K562 (cell line): ENCODE results near the gene LATS1. TPM values are rescaled to one million over a fixed set of nuclear protein-coding genes. Genes with fewer than 3 reads are reported as not detected.

Experiments
- ATF7 ChIP-seq: fragments of 450-650 bp; IDR thresholded peaks from 2 replicates; pipeline ENCODE4 v1.7.1; 2014; ENCODE audit warnings: mild to moderate bottlenecking, moderate library complexity
- BACH1 ChIP-seq: fragments of 200-800 bp; sonication (Bioruptor generic); IDR thresholded peaks from 2 replicates; pipeline ENCODE4 v1.6.1; 2016; ENCODE audit warnings: missing genetic modification characterization, missing compliant biosample characterization
- BMI1 ChIP-seq: fragments of 150-350 bp; IDR thresholded peaks from 2 replicates; pipeline ENCODE4 v1.6.1; 2014; ENCODE audit warnings: low read length
- BRD9 ChIP-seq: fragments of 450-650 bp; IDR thresholded peaks from 2 replicates; pipeline ENCODE4 v1.6.1; 2018; ENCODE audit warnings: low read depth; ENCODE audit not compliant: partially characterized antibody
- CBX8 ChIP-seq: fragments of 200-600 bp; sonication (generic); IDR thresholded peaks from 2 replicates; pipeline ENCODE4 v1.6.1; 2012; ENCODE audit warnings: borderline replicate concordance, mixed run types, low read depth, mild to moderate bottlenecking, moderate library complexity, mixed read lengths, low read length, control low read depth, inconsistent platforms; ENCODE audit not compliant: poor library complexity, severe bottlenecking; ENCODE audit errors: extremely low read depth
- CEBPG ChIP-seq, 3 experiments: fragments of 200-800 bp in 1 of 3; sonication (Bioruptor generic) in 1 of 3; sonication (generic) in 1 of 3; formaldehyde crosslinking in 1 of 3; IDR thresholded peaks in 2 of 3; conservative IDR thresholded peaks in 1 of 3; 2 replicates each; pipeline versions ENCODE4 v1.6.1 to v1.8.0; 2016 to 2022; ENCODE audit warnings: missing compliant biosample characterization in 2 of 3, missing genetic modification characterization in 2 of 3, mild to moderate bottlenecking in 1 of 3, missing genetic modification reagents in 1 of 3
- CHD4 ChIP-seq: fragments of 200-600 bp; sonication (generic); IDR thresholded peaks from 3 replicates; pipeline ENCODE4 v1.6.1; 2012; ENCODE audit warnings: low read depth, mild to moderate bottlenecking, mixed read lengths, low read length, inconsistent platforms; ENCODE audit not compliant: insufficient read depth, insufficient replicate concordance, poor library complexity, severe bottlenecking
- COPS2 ChIP-seq: fragments of 450-650 bp; conservative IDR thresholded peaks from 2 replicates; pipeline ENCODE4 v1.6.1; 2016; ENCODE audit warnings: mild to moderate bottlenecking, moderate library complexity
- CREM ChIP-seq: IDR thresholded peaks from 2 replicates; pipeline ENCODE4 v1.6.1; 2014; ENCODE audit warnings: antibody characterized with exemption, low read depth
- EHMT2 ChIP-seq: fragments of 450-650 bp; IDR thresholded peaks from 2 replicates; pipeline ENCODE4 v1.6.1; 2018; ENCODE audit warnings: antibody characterized with exemption
- EZH2 ChIP-seq: IDR thresholded peaks from 2 replicates; pipeline ENCODE4 v1.6.1; 2012; ENCODE audit warnings: low read depth, mild to moderate bottlenecking, inconsistent platforms, low read length, borderline replicate concordance
- FOXJ3 ChIP-seq: sonication (generic); formaldehyde crosslinking; IDR thresholded peaks from 2 replicates; pipeline ENCODE4 v1.4.0; 2020; ENCODE audit warnings: mild to moderate bottlenecking, missing genetic modification reagents
- FOXP1 ChIP-seq: sonication (generic); formaldehyde crosslinking; IDR thresholded peaks from 2 replicates; pipeline ENCODE4 v1.8.0; 2022; ENCODE audit warnings: mild to moderate bottlenecking, missing genetic modification reagents
- FUS ChIP-seq: fragments of 200-400 bp; formaldehyde crosslinking; optimal IDR thresholded peaks from 2 replicates; pipeline ENCODE3; 2017; ENCODE audit warnings: low read depth, low read length
- L3MBTL2 ChIP-seq: fragments of 450-650 bp; IDR thresholded peaks from 2 replicates; pipeline ENCODE4 v1.6.1; 2016; ENCODE audit warnings: mild to moderate bottlenecking, moderate library complexity
- LARP7 ChIP-seq: fragments of 450-650 bp; IDR thresholded peaks from 2 replicates; pipeline ENCODE4 v1.6.1; 2016
- MAFF ChIP-seq: IDR thresholded peaks from 2 replicates; pipeline ENCODE4 v1.6.1; 2012; ENCODE audit warnings: low read length, improper control_type of control experiment
- PRPF4 ChIP-seq: fragments of 200-400 bp; formaldehyde crosslinking; IDR thresholded peaks from one replicate; pipeline ENCODE4 v1.6.1; 2017; ENCODE audit warnings: low read length, low read depth, mild to moderate bottlenecking; ENCODE audit not compliant: insufficient read depth, poor library complexity, severe bottlenecking
- SAP30 ChIP-seq: fragments of 200-600 bp; sonication (generic); IDR thresholded peaks from 2 replicates; pipeline ENCODE4 v1.6.1; 2012; ENCODE audit warnings: borderline replicate concordance, low read depth, mild to moderate bottlenecking, moderate library complexity, low read length, control low read depth, inconsistent platforms; ENCODE audit not compliant: insufficient read depth, poor library complexity, severe bottlenecking
- SMAD2 ChIP-seq: fragments of 150-350 bp; IDR thresholded peaks from 2 replicates; pipeline ENCODE4 v1.6.1; 2014; ENCODE audit warnings: low read depth, mild to moderate bottlenecking, low read length
- SP2 ChIP-seq: IDR thresholded peaks from 2 replicates; pipeline ENCODE4 v1.6.1; 2011; ENCODE audit warnings: mild to moderate bottlenecking, low read depth, low read length, moderate library complexity; ENCODE audit not compliant: poor library complexity, severe bottlenecking; ENCODE audit errors: extremely low read depth
- WHSC1 ChIP-seq: IDR thresholded peaks from one replicate; pipeline ENCODE4 v1.6.1; 2012; ENCODE audit warnings: low read length, control low read depth, inconsistent platforms
- ZC3H8 ChIP-seq: fragments of 450-650 bp; IDR thresholded peaks from 2 replicates; pipeline ENCODE4 v1.6.1; 2017
- ZFP30 ChIP-seq: fragments of 250-450 bp; sonication (Bioruptor Pico); IDR thresholded peaks from 2 replicates; pipeline ENCODE4 v1.8.0; 2022; ENCODE audit warnings: moderate library complexity, mild to moderate bottlenecking, inconsistent platforms, borderline replicate concordance
- ZNF197 ChIP-seq: fragments of 200-800 bp; sonication (Bioruptor generic); IDR thresholded peaks from 2 replicates; pipeline ENCODE4 v1.6.1; 2016; ENCODE audit warnings: low read depth, missing genetic modification characterization, missing compliant biosample characterization
- ZNF3 ChIP-seq: fragments of 250-450 bp; sonication (Bioruptor Pico); IDR thresholded peaks from 2 replicates; pipeline ENCODE4 v1.5.0; 2021; ENCODE audit warnings: mild to moderate bottlenecking, moderate library complexity
- polyA plus RNA-seq, 8 experiments: library from polyadenylated mRNA; depleted of rRNA in 4 of 8; stranded (reverse) in 5 of 8; unstranded in 3 of 8; fragments of >200 nt; fragmentation: Nextera tagmentation in 2 of 8; fragmentation: Illumina TruSeq in 1 of 8; extraction: Ambion mirVana in 2 of 8; extraction: Trizol in 1 of 8; gene quantifications; 2 replicates each; pipeline versions ENCODE4 v1.2.1 to v1.2.3, GENCODE V29; 2011 to 2014; ENCODE audit warnings: inconsistent platforms in 1 of 8, missing spikeins in 1 of 8
- total RNA-seq, 7 experiments: library from RNA; depleted of rRNA in 6 of 7; stranded (reverse); fragments of >200 nt in 6 of 7; fragmentation: Illumina TruSeq in 2 of 7; extraction: Trizol in 2 of 7; gene quantifications; 2 replicates each; pipeline versions ENCODE4 v1.2.1 to v1.2.3, GENCODE V29; 2011 to 2021; ENCODE audit warnings: low replicate concordance in 1 of 7
- TF ChIP-seq, protein P1 (sequence below): fragments of 250-450 bp; sonication (Bioruptor Pico); IDR thresholded peaks from 2 replicates; pipeline ENCODE4 v1.4.0; 2020

The LATS1 gene
- total and polyA plus RNA-seq, 9 of the 15 experiments (the other 6 are each of a cell fraction or from before 2014, with no cell fraction given): 5.0 to 36.3 (median 18.4) TPM

GRCh38 chr6:149728499-149729234 is 10.8 kb upstream of the LATS1 start (continued):
- no peak for TF ChIP-seq MAFF
- TF ChIP-seq EHMT2: peak; percentile 60; the same call in 1 of the 2 replicates
- no peak for TF ChIP-seq CHD4
- TF ChIP-seq FUS: no peak
- TF ChIP-seq CEBPG (CRISPR knock-in tag; IDR thresholded peaks at IDR 0.05): no peak
- no peak for TF ChIP-seq CEBPG (tag; conservative IDR thresholded peaks at IDR 0.05 in 1 of 2, IDR thresholded peaks at IDR 0.05 in 1 of 2)
- TF ChIP-seq WHSC1: peak; percentile 22
- no peak for TF ChIP-seq CBX8
- no peak for TF ChIP-seq SAP30
- TF ChIP-seq ZFP30 (CRISPR knock-in tag): no peak
- peak; percentile 73; the same call in 1 of the 2 replicates for TF ChIP-seq CREM
- no peak for TF ChIP-seq FOXP1 (CRISPR knock-in tag)
- TF ChIP-seq, protein P1, sequence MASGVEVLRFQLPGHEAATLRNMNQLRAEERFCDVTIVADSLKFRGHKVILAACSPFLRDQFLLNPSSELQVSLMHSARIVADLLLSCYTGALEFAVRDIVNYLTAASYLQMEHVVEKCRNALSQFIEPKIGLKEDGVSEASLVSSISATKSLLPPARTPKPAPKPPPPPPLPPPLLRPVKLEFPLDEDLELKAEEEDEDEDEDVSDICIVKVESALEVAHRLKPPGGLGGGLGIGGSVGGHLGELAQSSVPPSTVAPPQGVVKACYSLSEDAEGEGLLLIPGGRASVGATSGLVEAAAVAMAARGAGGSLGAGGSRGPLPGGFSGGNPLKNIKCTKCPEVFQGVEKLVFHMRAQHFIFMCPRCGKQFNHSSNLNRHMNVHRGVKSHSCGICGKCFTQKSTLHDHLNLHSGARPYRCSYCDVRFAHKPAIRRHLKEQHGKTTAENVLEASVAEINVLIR (CRISPR knock-in tag): peak; percentile 38; the same call in 1 of the 2 replicates
- TF ChIP-seq L3MBTL2: peak; percentile 33; the same call in 1 of the 2 replicates
- TF ChIP-seq ZC3H8: no peak; the same call in 1 of the 2 replicates
- TF ChIP-seq BACH1 (tag): no peak
- no peak for TF ChIP-seq SMAD2
- TF ChIP-seq LARP7: peak; percentile 95
- TF ChIP-seq BMI1: no peak
- TF ChIP-seq EZH2: no peak
- TF ChIP-seq PRPF4: no peak
- peak; percentile 88 for TF ChIP-seq BRD9
- TF ChIP-seq ATF7: peak; percentile 56
- no peak for TF ChIP-seq SP2
- TF ChIP-seq ZNF3: no peak
- TF ChIP-seq COPS2: no peak
- no peak for TF ChIP-seq FOXJ3
- no peak for TF ChIP-seq ZNF197 (CRISPR knock-in tag)
